T-helper 1 cell treated with Interleukin-12 subunit alpha and Interleukin-12 subunit beta and Interleukin-4 antibody, amounts not matched to agents 30 ng/mL and 1 ng/mL, for 36 hours (primary cell): ENCODE measurements around the gene GMDS. TPM values are rescaled to one million over a fixed set of nuclear protein-coding genes. Genes with fewer than 3 reads are reported as not detected.

Experiments used
- intact Hi-C: fragments of 100-400 bp; cut with micrococcal nuclease; formaldehyde crosslinking; loops from one replicate; pipeline ENCODE4 v1.15.1; 2024
- total RNA-seq: library from RNA; stranded (reverse); gene quantifications from 2 replicates; pipeline ENCODE4 v1.2.3, GENCODE V29; 2022

The GMDS gene
- total RNA-seq, 1 donor from 2014 or later: 28.6 TPM

DNA sequence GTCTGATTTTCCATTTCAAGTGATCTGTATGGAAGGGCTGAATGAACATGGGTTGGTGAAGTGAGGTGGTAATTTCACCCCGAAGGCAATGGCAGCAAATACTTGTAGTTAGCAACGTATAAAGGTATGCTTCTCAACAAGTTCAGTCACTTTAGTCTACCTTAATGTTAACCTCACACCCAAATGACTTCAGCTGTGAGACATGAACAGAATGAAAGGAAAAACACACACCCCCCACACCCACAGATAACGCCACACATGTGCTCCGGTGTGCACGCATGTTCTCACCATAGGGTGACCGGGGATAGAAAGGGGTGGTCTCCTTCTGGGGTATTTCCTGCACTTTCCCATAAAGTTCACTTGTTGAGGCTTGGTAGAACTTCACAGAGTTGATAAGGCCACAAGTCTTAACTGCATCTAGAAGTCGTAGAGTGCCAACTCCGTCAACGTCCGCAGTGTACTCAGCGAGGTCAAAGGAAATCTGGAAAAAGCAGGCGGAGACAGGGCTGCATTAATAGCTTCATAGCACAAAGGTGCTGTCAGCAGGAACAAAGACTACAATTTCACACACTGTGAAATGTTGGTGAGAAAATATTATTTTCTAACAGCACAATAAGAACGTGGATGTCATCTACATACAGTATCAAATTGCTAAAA lies 284.8 kb downstream of the GMDS start:
- intact Hi-C loops: no loop called here

DNA sequence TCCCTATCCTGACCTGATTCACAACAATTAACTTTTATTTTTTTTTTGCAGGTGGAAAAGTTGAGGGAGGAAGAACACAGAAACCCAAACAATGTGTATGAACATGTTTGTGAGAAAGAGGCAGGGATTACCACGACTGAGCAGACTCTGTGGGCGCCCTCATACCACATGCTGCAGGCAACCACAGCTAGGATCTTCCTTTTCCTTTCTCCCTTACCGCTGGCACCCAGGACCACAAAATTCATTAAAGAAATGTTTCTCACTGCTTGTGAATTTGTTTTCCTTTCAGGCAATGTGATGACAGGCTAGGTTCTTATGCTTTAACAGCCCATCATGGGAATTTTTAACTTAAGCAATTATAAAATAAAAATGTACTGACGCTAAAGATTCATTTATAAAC lies 287.1 kb downstream of the GMDS start:
- intact Hi-C loops: no loop called here

DNA sequence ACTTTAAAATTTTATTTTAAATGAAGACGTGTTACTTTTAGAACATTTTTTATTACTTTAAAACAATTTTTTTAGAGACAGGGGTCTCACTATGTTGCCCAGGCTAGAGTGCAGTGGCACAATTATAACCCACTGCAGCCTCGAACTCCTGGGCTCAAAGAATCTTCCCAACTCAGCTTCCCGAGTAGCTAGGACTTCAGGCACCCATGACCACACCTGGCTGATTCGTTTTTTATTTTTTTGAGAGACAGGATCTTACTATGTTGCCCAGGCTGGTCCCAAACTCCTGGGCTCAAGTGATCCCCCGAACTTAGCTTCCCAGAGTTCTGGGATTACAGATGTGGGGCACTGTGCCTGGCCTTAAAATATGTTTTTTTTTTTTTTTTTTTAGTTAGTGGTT lies 287.7 kb downstream of the GMDS start:
- intact Hi-C loops: no loop called here

DNA sequence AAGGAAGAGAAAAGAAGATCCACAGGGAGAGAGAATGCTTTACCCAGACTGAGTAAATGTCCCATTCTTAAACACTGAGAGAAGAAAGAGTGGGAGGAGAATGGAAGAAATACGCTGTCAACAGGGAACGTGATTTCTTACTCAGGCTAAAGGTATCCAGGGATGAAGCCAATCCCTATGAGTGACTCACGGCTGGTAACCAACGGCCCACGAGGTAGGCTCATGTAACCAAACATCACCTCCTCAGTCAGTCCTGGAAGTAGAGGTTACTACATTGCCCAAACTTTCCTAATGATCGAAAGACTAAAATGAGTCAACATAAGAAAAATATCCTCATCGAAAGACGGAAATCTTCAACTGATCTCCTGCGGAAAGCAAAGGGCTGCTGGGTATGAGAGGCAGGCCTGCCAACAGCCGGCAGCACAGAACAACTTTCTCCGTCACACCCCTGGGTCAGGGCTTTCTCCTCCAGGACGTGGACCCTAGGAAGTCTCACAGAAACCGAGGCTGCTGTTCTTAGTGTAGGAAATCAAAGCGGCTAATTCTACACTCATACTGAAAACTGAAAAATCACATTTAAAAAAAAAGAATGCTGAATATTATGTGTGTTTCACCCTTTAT lies 292.6 kb downstream of the GMDS start:
- intact Hi-C loops: no loop called here

DNA sequence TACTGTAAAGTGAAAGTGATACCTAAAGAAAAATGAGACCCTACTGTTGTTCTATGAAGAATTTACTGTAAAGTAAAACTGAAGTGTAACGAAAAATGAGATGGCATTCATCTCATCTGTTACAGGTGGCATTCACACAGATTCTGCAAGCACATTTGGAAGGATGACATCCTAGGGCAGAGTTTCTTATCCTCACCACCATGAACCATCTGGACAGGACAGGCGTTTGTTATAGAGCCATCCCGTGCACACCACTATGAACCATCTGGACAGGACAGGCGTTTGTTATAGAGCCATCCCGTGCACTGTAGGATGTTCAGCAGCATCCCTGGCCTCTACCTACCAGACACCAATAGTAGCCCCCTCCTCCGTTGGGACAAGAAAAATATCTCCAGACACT lies 294.8 kb downstream of the GMDS start:
- intact Hi-C loops: no loop called here

DNA sequence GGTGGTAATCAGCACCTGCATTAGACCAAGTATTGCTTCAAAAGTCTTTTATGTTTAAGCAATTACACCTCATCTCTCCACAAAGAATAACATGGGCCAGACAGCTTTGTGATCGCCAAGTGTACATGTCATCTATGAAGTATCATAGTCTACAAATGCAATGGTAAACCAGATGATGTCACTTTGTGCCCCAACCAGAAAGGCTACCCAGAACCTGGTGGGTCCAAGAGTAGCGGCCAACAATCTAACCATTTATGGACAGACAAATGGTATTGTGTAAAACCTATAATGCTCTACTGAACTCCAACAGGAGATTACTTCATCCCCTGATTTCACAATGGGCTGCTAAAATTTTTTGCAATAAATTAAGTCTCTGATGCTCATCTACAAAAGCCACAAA lies 295.9 kb downstream of the GMDS start:
- intact Hi-C loops: no loop called here

DNA sequence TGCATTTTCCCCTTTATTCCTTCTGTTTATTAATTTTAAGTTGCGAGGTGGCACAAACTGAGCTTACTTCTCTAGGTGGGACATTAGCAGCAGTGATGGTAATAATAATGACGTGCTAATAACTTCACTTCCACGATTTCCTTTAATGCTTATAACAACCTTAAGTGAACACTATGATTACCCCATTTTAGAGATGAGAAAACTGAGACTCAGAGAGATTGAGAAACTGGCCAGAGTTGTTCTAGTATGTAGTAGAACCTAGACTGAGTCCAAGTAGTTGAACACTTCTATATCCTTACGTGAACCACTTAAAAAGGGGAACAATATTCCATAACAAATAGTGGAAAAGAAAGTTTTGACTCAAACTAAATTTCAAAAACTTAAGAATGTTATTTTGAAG lies 297.5 kb downstream of the GMDS start:
- intact Hi-C loops: no loop called here

DNA sequence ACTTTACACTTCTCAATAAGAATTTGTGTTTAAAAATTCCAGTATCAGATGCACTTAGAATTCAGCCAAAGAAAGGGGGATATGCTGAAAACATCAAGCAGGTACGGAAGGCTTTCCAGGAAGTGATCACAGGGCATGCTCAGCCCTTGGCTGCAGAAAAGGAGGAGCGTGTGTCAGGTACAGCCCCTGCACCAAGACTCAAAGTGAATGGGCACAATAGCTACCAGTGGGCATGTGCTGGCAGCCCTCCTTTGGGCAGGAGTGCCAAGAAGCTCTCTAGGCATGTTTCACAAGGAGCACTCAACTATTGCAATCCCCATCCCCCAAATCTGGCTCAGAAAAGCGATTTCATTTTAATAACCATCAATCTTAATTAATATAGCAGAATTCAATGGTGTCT lies 298.8 kb downstream of the GMDS start:
- intact Hi-C loops: no loop called here

DNA sequence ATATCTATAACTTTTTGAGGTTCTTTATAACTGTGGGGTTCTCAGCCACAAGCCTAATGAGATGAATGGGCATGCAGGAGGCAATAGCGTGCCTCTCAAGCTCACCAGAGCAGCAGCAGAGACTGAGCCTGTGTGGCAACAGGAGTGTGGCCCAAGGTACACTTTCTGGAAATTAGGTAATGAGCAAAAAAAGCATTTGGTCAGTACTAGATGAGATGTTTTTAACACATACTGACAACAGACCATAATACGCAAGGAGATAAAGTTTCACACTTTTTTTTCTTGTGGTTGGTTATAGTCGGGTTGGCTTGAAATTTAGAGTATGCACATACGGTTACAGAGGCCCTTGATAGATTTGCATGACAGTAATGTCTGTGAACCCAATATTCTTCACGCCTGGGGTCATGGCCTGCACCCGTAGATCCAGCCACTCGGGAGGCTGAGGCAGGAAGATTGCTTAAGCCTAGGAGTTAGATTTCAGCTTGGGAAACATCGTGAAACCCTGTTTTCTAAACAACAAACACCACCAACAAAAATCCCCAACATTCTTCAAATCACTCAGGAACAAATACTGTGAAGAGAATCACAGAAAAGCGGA lies 300.1 kb downstream of the GMDS start:
- intact Hi-C loops: no loop called here

DNA sequence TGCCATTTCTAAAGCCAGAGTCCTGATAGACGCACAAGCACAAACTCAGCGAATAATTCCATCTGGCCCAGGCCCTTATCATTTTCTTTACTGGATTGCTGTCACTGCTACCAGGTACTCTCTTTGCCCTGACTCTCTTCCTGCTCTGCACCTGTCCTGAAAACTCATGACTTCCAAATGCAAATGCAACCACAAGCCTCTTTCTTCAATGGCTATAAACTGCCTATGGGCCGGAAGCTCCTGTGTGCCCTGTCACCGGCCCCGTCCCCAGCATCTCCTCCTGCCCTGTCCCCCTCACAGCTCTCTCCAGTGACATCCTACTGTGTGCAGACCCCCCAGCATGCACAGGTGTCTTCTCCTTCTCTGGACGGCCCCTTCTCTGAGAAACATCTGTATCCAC lies 302.6 kb downstream of the GMDS start:
- intact Hi-C loops: no loop called here

DNA sequence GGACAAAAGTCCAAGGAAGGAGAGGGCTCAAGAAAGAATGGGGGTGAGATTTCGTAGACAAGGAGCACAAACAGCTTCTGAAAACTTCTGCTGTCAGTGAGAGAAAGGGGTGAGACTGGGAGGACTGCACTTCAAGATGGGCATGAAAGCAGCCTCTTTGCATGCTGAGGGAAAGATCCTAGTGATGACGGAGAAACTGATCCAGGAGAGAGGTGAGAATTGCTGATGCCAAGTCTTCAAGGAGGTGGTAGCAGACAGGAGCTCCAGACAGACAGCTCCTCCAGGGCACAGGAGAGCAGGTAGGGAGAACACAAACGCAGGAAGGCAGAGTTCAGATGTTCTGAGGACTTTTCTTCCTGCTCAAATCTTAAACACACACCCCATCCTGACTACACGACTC lies 303.9 kb downstream of the GMDS start:
- intact Hi-C loops: no loop called here

DNA sequence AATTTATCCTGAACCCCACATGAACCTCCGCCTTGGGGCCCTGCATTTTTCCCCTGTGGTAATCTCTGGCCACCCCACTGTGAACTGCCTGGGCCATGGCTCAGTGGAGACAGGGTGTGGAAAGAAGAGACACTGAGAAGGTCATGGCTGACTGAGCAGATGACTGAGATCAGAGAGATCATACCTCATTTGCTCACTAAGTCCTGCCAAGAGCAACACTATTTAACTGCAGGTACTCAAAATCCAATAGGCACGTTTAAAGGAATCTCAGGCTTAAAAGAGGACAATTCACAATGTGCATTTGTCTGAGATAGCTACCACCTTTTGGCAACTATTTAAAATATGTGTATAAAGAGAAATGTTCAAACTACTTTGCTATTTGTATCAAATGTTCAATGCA lies 305.0 kb downstream of the GMDS start:
- intact Hi-C loops: no loop called here

DNA sequence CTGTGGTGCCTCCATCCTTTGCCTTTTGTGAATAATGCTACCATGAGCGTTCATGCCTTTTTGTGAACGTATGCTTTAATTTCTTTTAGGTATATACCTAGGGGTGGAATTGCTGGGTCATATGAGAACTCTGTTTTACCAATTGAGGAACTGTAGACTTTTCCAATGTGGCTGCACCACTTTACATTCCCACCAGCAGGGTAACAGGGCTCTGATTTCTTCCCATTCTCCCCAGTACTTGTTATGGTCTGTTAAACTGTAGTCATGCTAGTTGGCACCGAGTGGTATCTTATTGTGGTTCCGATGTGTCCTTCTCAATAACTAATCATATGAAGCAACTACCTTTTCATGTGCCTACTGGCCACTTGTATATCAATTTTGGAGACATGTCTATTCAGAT lies 312.1 kb downstream of the GMDS start:
- intact Hi-C loops: no loop called here

DNA sequence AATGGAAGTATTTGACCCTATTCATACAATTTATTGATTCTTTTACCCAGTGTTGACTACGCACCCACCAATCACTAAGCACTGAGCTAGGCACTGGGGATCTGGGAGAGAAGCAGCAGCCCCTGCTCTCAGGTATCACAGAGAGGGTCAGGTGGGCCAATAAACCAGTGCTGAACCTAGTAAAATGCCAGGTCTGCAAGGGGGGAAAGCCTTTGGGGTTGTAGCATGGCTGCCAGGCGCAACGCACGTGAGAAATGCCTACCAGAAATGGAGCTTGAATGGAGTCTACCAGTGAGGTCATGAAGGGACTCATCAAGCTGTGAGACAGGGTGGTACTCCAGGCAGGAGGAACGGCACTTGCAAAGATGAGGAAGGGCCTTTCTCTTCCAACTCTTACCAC lies 313.6 kb downstream of the GMDS start:
- intact Hi-C loops: no loop called here

DNA sequence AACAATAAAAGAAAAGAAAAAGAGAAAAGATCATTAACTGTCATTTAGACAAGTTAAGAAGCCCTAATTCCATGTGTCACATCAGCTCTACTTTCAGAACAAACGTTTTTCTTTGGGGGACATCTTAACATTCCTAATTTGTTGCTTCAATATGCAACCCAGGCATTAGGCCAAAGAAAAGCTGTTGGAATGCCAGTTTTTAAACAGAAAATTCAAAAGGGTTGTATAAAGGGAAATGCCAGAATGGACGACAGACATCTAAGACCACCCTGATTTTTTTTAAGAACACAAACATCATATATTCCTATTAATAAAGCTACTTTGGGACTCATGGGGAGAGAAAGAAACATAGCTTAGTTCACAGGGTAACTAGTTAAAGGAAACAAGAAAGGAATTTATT lies 315.0 kb downstream of the GMDS start:
- intact Hi-C loops: no loop called here

DNA sequence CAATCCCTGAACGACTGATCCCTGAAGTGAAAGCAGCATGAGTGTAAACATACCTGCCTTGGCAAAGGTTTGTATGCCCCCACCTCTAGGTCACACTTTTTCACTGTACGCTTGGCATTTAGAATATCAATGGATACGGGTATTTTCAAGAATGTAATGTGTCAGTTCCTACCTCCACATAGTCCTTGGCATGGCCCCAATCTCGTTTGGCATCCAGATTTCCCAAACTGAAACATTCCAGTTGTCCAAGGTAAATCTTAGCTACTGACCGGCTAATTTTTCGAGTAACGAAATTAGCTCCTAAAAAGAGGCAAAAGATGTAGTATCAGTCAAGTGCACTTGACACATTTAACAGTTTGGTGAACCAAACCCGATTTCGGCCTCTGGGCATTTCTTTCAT lies 315.5 kb downstream of the GMDS start:
- intact Hi-C loops: no loop called here

DNA sequence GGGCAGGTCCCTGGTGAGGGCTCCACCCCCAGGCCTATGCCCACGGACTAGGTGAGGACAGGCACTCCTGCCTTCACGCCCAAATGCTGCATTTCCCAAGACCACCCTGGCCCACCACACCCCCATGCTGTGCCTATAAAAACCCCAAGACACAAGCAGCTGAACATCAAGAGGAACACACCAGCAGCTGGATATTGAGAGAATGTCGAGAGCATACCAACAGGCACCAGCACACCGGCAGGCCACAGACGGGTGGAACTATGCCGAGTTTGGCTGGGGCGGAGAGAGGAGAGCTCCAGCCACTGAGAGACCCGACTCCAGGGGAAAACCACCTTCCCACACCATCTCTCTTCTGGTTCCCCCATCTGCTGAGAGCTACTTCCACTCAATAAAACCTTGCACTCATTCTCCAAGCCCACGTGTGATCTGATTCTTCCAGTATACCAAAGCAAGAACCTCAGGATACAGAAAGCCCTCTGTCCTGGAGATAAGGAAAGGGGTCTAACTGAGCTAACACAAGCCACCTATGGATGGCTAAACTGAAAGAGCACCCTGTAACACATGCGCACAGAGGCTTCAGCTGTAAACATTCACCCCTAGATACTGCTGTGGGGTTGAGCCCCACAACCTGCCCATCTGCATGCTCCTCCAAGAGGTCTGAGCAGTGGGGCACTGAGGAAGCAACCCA lies 319.5 kb downstream of the GMDS start:
- intact Hi-C loops: no loop called here

DNA sequence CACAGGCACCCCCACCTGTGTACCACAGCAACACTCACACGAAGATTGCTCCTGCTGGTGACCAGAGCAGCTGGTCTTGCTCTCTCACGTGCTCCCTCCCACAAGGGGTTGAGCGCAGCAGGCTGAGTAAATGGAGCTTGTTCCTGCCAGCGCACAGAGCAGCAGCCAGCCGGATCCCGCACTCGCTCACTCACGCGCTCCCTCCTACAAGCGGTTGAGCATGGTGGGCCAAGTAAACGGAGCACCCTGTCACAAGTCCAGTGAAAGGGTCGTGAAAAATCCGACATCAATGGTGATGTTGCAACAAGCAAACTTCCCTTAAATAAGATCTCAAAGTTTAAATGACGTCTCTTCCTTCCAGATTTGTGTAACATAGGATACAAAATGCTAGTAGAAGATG lies 322.0 kb downstream of the GMDS start:
- intact Hi-C loops: no loop called here

DNA sequence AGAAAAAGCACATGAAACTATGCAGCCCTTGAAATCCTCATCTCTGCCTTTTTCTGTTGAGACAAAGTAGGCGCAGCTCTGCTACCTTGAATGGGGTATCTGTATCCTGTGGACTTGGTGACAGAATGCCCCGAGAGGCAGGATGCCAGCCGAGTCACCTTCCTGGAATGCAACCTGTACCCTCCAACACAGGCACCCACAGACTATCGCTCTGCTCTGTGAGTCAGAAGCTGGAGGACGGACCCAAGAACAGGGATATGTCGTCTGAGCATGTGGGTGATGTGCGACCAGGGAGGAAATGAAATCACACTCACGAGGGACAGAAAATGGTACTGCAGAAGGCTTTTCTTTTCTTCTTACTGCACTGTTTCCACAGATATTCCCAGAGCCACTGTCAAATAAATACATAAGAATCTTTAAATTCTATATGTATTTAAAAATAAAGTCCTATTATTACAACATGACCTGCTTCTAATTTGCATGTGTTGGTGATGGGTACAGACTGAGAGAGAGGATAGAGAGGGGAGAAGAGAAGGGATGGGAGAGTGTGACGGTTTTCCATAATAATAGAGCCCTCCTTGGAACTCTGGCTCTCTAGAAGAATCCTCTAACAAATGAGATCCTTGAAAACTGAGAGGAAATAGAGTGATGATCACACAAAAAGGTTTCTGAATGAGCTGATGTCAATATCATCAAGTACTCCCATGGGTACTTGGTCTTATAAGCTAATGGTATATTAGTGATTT lies 327.6 kb downstream of the GMDS start:
- intact Hi-C loops: no loop called here

DNA sequence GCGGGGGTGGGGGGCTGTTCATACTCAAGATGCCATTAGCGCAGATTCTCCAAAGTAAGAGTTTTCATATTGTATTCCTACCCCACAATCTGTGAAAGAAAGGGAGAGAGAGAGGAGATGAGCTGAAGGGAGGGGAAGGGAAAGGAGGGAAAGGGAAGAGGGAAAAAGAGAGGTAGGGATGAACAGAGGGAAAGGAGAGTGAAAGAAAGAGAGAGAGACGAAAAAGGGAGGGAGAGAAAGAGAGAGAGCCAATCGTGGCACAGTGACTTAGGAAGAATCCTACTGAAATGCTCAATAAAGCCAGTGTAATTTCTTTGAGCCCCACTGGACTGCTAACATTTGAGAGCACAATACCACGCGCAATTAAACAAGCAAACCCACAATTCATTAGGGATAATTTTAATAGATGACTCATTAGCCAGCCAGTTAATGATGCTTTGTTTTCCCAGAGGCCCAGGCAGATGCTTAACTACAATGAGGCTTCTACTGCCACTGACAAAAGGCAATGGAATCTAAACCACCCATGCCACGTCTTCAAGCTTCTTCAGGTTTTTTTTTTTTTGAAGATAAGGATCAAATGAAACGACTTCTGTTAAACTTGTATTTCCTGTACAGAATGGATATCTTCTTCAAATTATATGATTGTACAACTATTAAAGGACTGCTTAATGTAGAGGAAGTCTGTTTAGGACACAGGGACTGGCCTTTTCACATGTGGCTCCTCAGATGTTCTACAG lies 328.9 kb downstream of the GMDS start:
- intact Hi-C loops: no loop called here

DNA sequence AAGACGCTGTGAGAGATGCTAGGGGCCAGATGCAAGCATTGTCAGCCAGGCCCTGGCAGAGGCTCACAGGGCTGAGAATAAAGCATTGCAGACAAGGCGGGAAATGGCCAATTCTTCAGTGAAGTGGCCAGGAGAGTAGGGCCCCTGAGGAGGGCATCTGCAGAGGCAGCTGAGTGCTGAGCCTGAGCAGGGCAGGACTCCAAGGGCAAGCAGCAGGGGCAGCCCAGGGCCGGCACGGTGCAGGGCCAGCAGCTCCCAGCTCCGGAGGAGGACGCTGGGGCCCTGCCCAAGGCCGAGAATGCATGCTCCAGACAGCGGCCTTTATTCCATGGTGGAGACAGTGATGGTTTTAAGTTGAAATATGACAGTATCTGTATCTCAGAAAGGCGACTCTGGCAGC lies 330.2 kb downstream of the GMDS start:
- intact Hi-C loops: no loop called here
